Stimulated activated CD4-positive, alpha-beta T cell treated with anti-CD3 and anti-CD28 coated beads, Interleukin-2, amount 100 ng/mL, for 48 hours (primary cell): ENCODE measurements around the gene TMC3.
"Not testable (repeated sequence)": the region's sequence is repeated elsewhere in the genome, so short reads cannot be mapped to it uniquely, and the experiment has no call there.

Source experiments
- DNase-seq, 2 donors: peaks; one replicate each; pipeline ENCODE4 v3.0.0-alpha.2; 2020

The TMC3 gene

GRCh38 chr15:81343371-81343770 is 30.6 kb downstream of the TMC3 start:
- no peak for DNase-seq

GRCh38 chr15:81341351-81341750 is 32.7 kb downstream of the TMC3 start:
- no peak for DNase-seq

- no peak for DNase-seq
Observed at GRCh38 chr15:81339851-81340250, 34.2 kb downstream of the TMC3 start.

- DNase-seq = no peak
Observed at GRCh38 chr15:81339321-81339720, 34.7 kb downstream of the TMC3 start.

- no peak for DNase-seq
Observed at GRCh38 chr15:81338170-81339007, 35.6 kb downstream of the TMC3 start.

GRCh38 chr15:81337713-81338157 is 36.3 kb downstream of the TMC3 start:
- no peak for DNase-seq

- no peak for DNase-seq
Observed at GRCh38 chr15:81337241-81337640, 36.8 kb downstream of the TMC3 start.

GRCh38 chr15:81336568-81336967 is 37.4 kb downstream of the TMC3 start:
- DNase-seq = no peak

- DNase-seq = no peak
Observed at GRCh38 chr15:81335631-81336030, 38.4 kb downstream of the TMC3 start.

GRCh38 chr15:81334768-81335435 is 39.1 kb downstream of the TMC3 start:
- DNase-seq = no peak

GRCh38 chr15:81333363-81333762 is 40.6 kb downstream of the TMC3 start:
- no peak for DNase-seq

GRCh38 chr15:81332326-81332725 is 41.7 kb downstream of the TMC3 start:
- DNase-seq = no peak

GRCh38 chr15:81331600-81331999 is 42.4 kb downstream of the TMC3 start:
- DNase-seq = no peak

- not testable (repeated sequence) for DNase-seq
Observed at GRCh38 chr15:81331141-81331540, 42.9 kb downstream of the TMC3 start.

- DNase-seq = no peak
Observed at GRCh38 chr15:81330366-81331090, 43.5 kb downstream of the TMC3 start.

- DNase-seq = no peak
Observed at GRCh38 chr15:81329446-81329845, 44.6 kb downstream of the TMC3 start.

- no peak for DNase-seq
Observed at GRCh38 chr15:81327516-81327915, 46.5 kb downstream of the TMC3 start.

- no peak for DNase-seq
Observed at GRCh38 chr15:81326466-81327212, 47.4 kb downstream of the TMC3 start.

GRCh38 chr15:81323944-81324881 is 49.8 kb downstream of the TMC3 start, which contains the start of gene STARD5:
Gene STARD5 (minus strand): TSS chr15:81324141. CDS start chr15:81324099, 42 bp downstream.
- DNase-seq = peak; percentile 95 to 97

- no peak for DNase-seq
Observed at GRCh38 chr15:81323559-81323943, 50.5 kb downstream of the TMC3 start.

- no peak for DNase-seq
Observed at GRCh38 chr15:81322676-81323253, 51.2 kb downstream of the TMC3 start.
